ENCODE data around the gene ATP5MG. TPM values are rescaled to one million over a fixed set of nuclear protein-coding genes. Genes with fewer than 3 reads are reported as not detected.

ATP5MG gene
- total RNA-seq = 25.3 and 31.1 TPM in 2 replicates

GRCh38 chr11:118401151-118401879, at the start of gene ATP5MG:
TSS of gene ATP5MG (plus strand) at chr11:118401606. CDS start at chr11:118401666, 60 bp downstream.
- DNase-seq (ENCODE audit: insufficient read length, low spot score, missing footprints) = peak; percentile 88
- peaks cover 14% of the 10 kb centered on the region for H3K36me3 ChIP-seq (ENCODE audit: insufficient read depth, low read length)
- H3K79me2 ChIP-seq (ENCODE audit: insufficient read depth, low read length) = peaks cover 49% of the 10 kb centered on the region
- H3K27me3 ChIP-seq (ENCODE audit: insufficient read depth, low read length) = no peaks in the 10 kb centered on the region
- H4K20me1 ChIP-seq (ENCODE audit: insufficient read depth, low read length) = peaks cover 19% of the 10 kb centered on the region
- H2AFZ ChIP-seq (ENCODE audit: low read length) = peak within 1 kb of the TSS; percentile 94
- peaks cover 11% of the 10 kb centered on the region for H3K4me1 ChIP-seq (ENCODE audit: insufficient read depth, low read length)
- no peak for TF ChIP-seq CTCF (IDR thresholded peaks at IDR 0.05; ENCODE audit: extremely low read depth, low read depth, low read length)
- peak within 1 kb of the TSS; percentile 91 for H3K4me2 ChIP-seq (ENCODE audit: insufficient read depth, low read length)
- H3K27ac ChIP-seq (ENCODE audit: low read depth, low read length) = peak within 1 kb of the TSS; percentile 94
- H3K9me3 ChIP-seq (ENCODE audit: low read depth, low read length) = no peaks in the 10 kb centered on the region
- peak within 1 kb of the TSS; percentile 92 for H3K4me3 ChIP-seq (ENCODE audit: insufficient read depth, low read length)

GRCh38 chr11:118353084-118353710, 48.2 kb upstream of the ATP5MG start:
- peak; percentile 63 for TF ChIP-seq CTCF (IDR thresholded peaks at IDR 0.05; ENCODE audit: extremely low read depth, low read depth, low read length)
- Histone ChIP-seq H3K79me2 (ENCODE audit: insufficient read depth, low read length) (no peaks in the 10 kb centered on the region), H3K27ac (ENCODE audit: low read depth, low read length) (no peak overlapping the region), H2AFZ (ENCODE audit: low read length) (no peak overlapping the region), H3K4me1 (ENCODE audit: insufficient read depth, low read length) (no peaks in the 10 kb centered on the region), H4K20me1 (ENCODE audit: insufficient read depth, low read length) (no peaks in the 10 kb centered on the region), H3K4me2 (ENCODE audit: insufficient read depth, low read length) (no peak overlapping the region), H3K9me3 (ENCODE audit: low read depth, low read length) (no peaks in the 10 kb centered on the region), H3K27me3 (ENCODE audit: insufficient read depth, low read length) (peaks cover 17% of the 10 kb centered on the region), H3K36me3 (ENCODE audit: insufficient read depth, low read length) (no peaks in the 10 kb centered on the region), H3K4me3 (ENCODE audit: insufficient read depth, low read length) (no peak overlapping the region)
- DNase-seq (ENCODE audit: insufficient read length, low spot score, missing footprints) = peak; percentile 45

GRCh38 chr11:118358071-118358470, 43.3 kb upstream of the ATP5MG start:
- Histone ChIP-seq H3K27ac (ENCODE audit: low read depth, low read length) (no peak overlapping the region), H3K4me3 (ENCODE audit: insufficient read depth, low read length) (no peak overlapping the region), H3K4me2 (ENCODE audit: insufficient read depth, low read length) (no peak overlapping the region), H3K36me3 (ENCODE audit: insufficient read depth, low read length) (no peaks in the 10 kb centered on the region), H3K9me3 (ENCODE audit: low read depth, low read length) (no peaks in the 10 kb centered on the region), H3K79me2 (ENCODE audit: insufficient read depth, low read length) (peaks cover 35% of the 10 kb centered on the region), H2AFZ (ENCODE audit: low read length) (no peak overlapping the region), H3K27me3 (ENCODE audit: insufficient read depth, low read length) (no peaks in the 10 kb centered on the region), H3K4me1 (ENCODE audit: insufficient read depth, low read length) (peaks cover 14% of the 10 kb centered on the region), H4K20me1 (ENCODE audit: insufficient read depth, low read length) (peaks cover 4% of the 10 kb centered on the region)
- no peak for DNase-seq (ENCODE audit: insufficient read length, low spot score, missing footprints)
- no peak for TF ChIP-seq CTCF (IDR thresholded peaks at IDR 0.05; ENCODE audit: extremely low read depth, low read depth, low read length)

GRCh38 chr11:118359295-118359958, 42.0 kb upstream of the ATP5MG start, which contains the start of gene UBE4A:
TSS of gene UBE4A (plus strand) at chr11:118359600. CDS start at chr11:118365081, 5,481 bp downstream.
- DNase-seq (ENCODE audit: insufficient read length, low spot score, missing footprints) = peak; percentile 83
- H4K20me1 ChIP-seq (ENCODE audit: insufficient read depth, low read length) = peaks cover 4% of the 10 kb centered on the region
- TF ChIP-seq CTCF (IDR thresholded peaks at IDR 0.05; ENCODE audit: extremely low read depth, low read depth, low read length) = no peak
- H3K4me2 ChIP-seq (ENCODE audit: insufficient read depth, low read length) = peak within 1 kb of the TSS; percentile 97
- no peaks in the 10 kb centered on the region for H3K36me3 ChIP-seq (ENCODE audit: insufficient read depth, low read length)
- H2AFZ ChIP-seq (ENCODE audit: low read length) = peak within 1 kb of the TSS; percentile 85
- H3K9me3 ChIP-seq (ENCODE audit: low read depth, low read length) = no peaks in the 10 kb centered on the region
- peak within 1 kb of the TSS; percentile 57 for H3K27ac ChIP-seq (ENCODE audit: low read depth, low read length)
- H3K4me1 ChIP-seq (ENCODE audit: insufficient read depth, low read length) = peaks cover 14% of the 10 kb centered on the region
- H3K4me3 ChIP-seq (ENCODE audit: insufficient read depth, low read length) = peak within 1 kb of the TSS; percentile 76
- peaks cover 48% of the 10 kb centered on the region for H3K79me2 ChIP-seq (ENCODE audit: insufficient read depth, low read length)
- no peaks in the 10 kb centered on the region for H3K27me3 ChIP-seq (ENCODE audit: insufficient read depth, low read length)
